ENCODE measurements around the gene STAT1. TPM values are rescaled to one million over a fixed set of nuclear protein-coding genes. Genes with fewer than 3 reads are reported as not detected.

Gene STAT1
- total RNA-seq, 1 experiment from 2014 or later, result 32.5 TPM

DNA sequence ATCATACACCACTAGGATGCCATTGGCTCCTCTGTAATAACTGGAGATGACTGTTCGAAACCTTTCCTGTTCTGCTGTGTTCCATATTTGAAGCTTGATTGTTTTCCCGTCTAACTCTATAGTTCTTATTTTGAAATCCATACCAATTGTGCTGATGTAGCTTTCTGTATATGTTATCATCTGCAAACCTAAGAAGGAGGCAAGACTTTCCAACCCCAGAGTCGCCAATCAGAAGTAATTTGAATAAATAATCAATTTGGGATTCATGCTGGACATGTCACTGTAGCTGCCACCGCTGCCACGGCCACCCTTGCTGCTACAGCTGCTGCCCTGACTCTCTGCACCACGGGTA is 20.7 kb downstream of the STAT1 start:
- TF ChIP-seq, protein P1, sequence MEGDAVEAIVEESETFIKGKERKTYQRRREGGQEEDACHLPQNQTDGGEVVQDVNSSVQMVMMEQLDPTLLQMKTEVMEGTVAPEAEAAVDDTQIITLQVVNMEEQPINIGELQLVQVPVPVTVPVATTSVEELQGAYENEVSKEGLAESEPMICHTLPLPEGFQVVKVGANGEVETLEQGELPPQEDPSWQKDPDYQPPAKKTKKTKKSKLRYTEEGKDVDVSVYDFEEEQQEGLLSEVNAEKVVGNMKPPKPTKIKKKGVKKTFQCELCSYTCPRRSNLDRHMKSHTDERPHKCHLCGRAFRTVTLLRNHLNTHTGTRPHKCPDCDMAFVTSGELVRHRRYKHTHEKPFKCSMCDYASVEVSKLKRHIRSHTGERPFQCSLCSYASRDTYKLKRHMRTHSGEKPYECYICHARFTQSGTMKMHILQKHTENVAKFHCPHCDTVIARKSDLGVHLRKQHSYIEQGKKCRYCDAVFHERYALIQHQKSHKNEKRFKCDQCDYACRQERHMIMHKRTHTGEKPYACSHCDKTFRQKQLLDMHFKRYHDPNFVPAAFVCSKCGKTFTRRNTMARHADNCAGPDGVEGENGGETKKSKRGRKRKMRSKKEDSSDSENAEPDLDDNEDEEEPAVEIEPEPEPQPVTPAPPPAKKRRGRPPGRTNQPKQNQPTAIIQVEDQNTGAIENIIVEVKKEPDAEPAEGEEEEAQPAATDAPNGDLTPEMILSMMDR (conservative IDR thresholded peaks at IDR 0.05), result no peak
- no peak for TF ChIP-seq EZH2 (IDR thresholded peaks at IDR 0.05; ENCODE audit: low read depth)
- ChIA-PET POLR2A (ENCODE audit: unreplicated experiment) (no interaction called here), CTCF (interaction anchor here (0.6 kb wide), 1 partner anchor 196 kb away, joined by 3 read pairs; no protein-coding TSS in a partner anchor)
- Histone ChIP-seq H3F3A (ENCODE audit: insufficient read depth, low read depth) (no peaks in the 10 kb centered on the region), H3K27me3 (ENCODE audit: insufficient read depth, low read depth) (no peaks in the 10 kb centered on the region), H2AFZ (no peak overlapping the region), H3K4me3 (no peak overlapping the region), H3K9me2 (ENCODE audit: insufficient read depth) (no peaks in the 10 kb centered on the region), H3K9me3 (ENCODE audit: insufficient read depth, low read depth) (no peaks in the 10 kb centered on the region), H4K20me1 (ENCODE audit: insufficient read depth) (no peaks in the 10 kb centered on the region), H3K36me3 (ENCODE audit: low read depth) (no peaks in the 10 kb centered on the region), H3K79me2 (ENCODE audit: low read depth) (no peaks in the 10 kb centered on the region), H3K4me2 (no peak overlapping the region), H3K4me1 (replicated peaks; ENCODE audit: insufficient read depth) (no peaks in the 10 kb centered on the region), H3K27ac (no peak overlapping the region)
- BruUV-seq (replicated peaks), result no TSS peak
- no peak for DNase-seq
- intact Hi-C loops (cut with micrococcal nuclease; ENCODE audit: unreplicated experiment), result no loop called here

DNA sequence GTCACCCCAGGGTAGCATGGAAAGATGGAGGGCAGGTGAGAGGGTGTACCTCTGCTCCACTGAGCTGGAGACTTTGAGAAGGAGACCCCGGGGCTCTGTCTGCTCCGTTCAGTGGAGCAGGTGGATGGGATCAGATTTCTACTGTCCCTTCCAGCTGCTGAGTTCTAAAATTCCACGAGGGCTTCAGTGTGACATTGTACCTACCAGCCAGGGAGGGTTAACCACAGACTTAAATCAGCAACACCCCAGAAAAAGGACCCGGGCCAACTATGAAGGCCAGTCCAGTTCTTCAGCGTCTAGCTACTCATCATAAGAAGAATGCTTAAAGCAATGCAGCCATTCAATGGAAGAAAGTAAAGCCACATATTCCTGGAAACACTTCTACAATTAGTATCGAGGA is 23.8 kb downstream of the STAT1 start:
- no peaks in the 10 kb centered on the region for H3K9me2 ChIP-seq (ENCODE audit: insufficient read depth)
- H4K20me1 ChIP-seq (ENCODE audit: insufficient read depth), result no peaks in the 10 kb centered on the region
- no peaks in the 10 kb centered on the region for H3F3A ChIP-seq (ENCODE audit: insufficient read depth, low read depth)
- no peaks in the 10 kb centered on the region for H3K36me3 ChIP-seq (ENCODE audit: low read depth)
- H3K27ac ChIP-seq, result no peak overlapping the region
- no peaks in the 10 kb centered on the region for H3K27me3 ChIP-seq (ENCODE audit: insufficient read depth, low read depth)
- no peak for TF ChIP-seq EZH2 (IDR thresholded peaks at IDR 0.05; ENCODE audit: low read depth)
- TF ChIP-seq, protein P1 (conservative IDR thresholded peaks at IDR 0.05), result no peak
- no peaks in the 10 kb centered on the region for H3K9me3 ChIP-seq (ENCODE audit: insufficient read depth, low read depth)
- H3K4me2 ChIP-seq, result no peak overlapping the region
- H3K4me3 ChIP-seq, result no peak overlapping the region
- ChIA-PET POLR2A (ENCODE audit: unreplicated experiment) (no interaction called here), CTCF (no interaction called here)
- intact Hi-C loops (cut with micrococcal nuclease; ENCODE audit: unreplicated experiment), result no loop called here
- H2AFZ ChIP-seq, result no peak overlapping the region
- H3K4me1 ChIP-seq (replicated peaks; ENCODE audit: insufficient read depth), result no peaks in the 10 kb centered on the region
- no peaks in the 10 kb centered on the region for H3K79me2 ChIP-seq (ENCODE audit: low read depth)
- no peak for DNase-seq
- no TSS peak for BruUV-seq (replicated peaks)

DNA sequence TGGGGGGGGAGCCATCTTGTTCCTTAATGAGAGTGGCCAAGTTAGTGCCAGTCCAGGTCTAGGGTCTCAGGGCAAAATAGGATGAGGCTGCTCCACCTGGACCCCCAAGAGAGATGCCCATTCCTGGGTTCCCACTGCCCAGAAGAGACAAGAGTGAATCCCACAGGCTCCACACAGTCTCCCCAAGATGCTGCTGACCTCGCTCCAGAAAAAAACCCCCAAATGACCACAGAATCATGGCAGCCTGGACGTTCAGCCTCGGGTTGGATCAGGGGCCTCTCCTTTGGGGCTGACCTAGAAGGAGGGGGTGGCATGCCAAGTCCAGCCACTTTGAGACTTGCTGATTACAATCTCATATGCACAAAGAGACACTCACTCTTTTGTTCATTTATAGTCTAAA is 25.1 kb downstream of the STAT1 start:
- BruUV-seq (replicated peaks), result no TSS peak
- H3K36me3 ChIP-seq (ENCODE audit: low read depth), result no peaks in the 10 kb centered on the region
- POLR2A ChIA-PET (ENCODE audit: unreplicated experiment), result interaction anchor here (0.6 kb wide), 1 partner anchor 633 kb away, joined by 4 read pairs; no protein-coding TSS in a partner anchor

More for the DNA sequence above, 25.1 kb downstream of the STAT1 start:
- H3F3A ChIP-seq (ENCODE audit: insufficient read depth, low read depth), result no peaks in the 10 kb centered on the region
- no peak overlapping the region for H3K4me2 ChIP-seq
- H3K4me1 ChIP-seq (replicated peaks; ENCODE audit: insufficient read depth), result no peaks in the 10 kb centered on the region
- no peak overlapping the region for H2AFZ ChIP-seq
- no peak overlapping the region for H3K27ac ChIP-seq
- H3K4me3 ChIP-seq, result no peak overlapping the region
- H4K20me1 ChIP-seq (ENCODE audit: insufficient read depth), result no peaks in the 10 kb centered on the region
- no peaks in the 10 kb centered on the region for H3K9me3 ChIP-seq (ENCODE audit: insufficient read depth, low read depth)
- CTCF ChIA-PET, result interaction anchor here (0.5 to 0.6 kb wide), 2 partner anchors 55 to 199 kb away, joined by 3 to 4 read pairs; no protein-coding TSS in a partner anchor
- intact Hi-C loops (cut with micrococcal nuclease; ENCODE audit: unreplicated experiment), result loop anchor here (10.0 kb wide), 1 partner anchor 64 kb away; no protein-coding TSS in a partner anchor
- TF ChIP-seq, protein P1 (conservative IDR thresholded peaks at IDR 0.05), result no peak
- no peak for TF ChIP-seq EZH2 (IDR thresholded peaks at IDR 0.05; ENCODE audit: low read depth)
- no peaks in the 10 kb centered on the region for H3K27me3 ChIP-seq (ENCODE audit: insufficient read depth, low read depth)
- no peaks in the 10 kb centered on the region for H3K79me2 ChIP-seq (ENCODE audit: low read depth)
- no peak for DNase-seq
- no peaks in the 10 kb centered on the region for H3K9me2 ChIP-seq (ENCODE audit: insufficient read depth)
